Stimulated activated naive CD4-positive, alpha-beta T cell treated with Interleukin-2 at 50 U/mL for 16 hours (primary cell): ENCODE measurements around the gene ANKRD11.
"Not testable (repeated sequence)": the region's sequence is repeated elsewhere in the genome, so short reads cannot be mapped to it uniquely, and the experiment has no call there.

ENCODE experiments used
- DNase-seq: peaks from one replicate; lab custom pipeline; 2025; lab: John Stamatoyannopoulos, UW

ANKRD11 gene

GRCh38 chr16:89280546-89281188, 209.7 kb downstream of the ANKRD11 start:
- no peak for DNase-seq

- no peak for DNase-seq
Observed at GRCh38 chr16:89279666-89280481, 210.5 kb downstream of the ANKRD11 start.

- DNase-seq = no peak
Observed at GRCh38 chr16:89278441-89279240, 211.7 kb downstream of the ANKRD11 start.

GRCh38 chr16:89277641-89278341, 212.6 kb downstream of the ANKRD11 start:
- DNase-seq = no peak

- DNase-seq = no peak
Observed at GRCh38 chr16:89277049-89277448, 213.3 kb downstream of the ANKRD11 start.

GRCh38 chr16:89275837-89276720, 214.3 kb downstream of the ANKRD11 start:
- DNase-seq = no peak

- no peak for DNase-seq
Observed at GRCh38 chr16:89275284-89275584, 215.1 kb downstream of the ANKRD11 start.

GRCh38 chr16:89274561-89275283, 215.6 kb downstream of the ANKRD11 start:
- no peak for DNase-seq

- DNase-seq = no peak
Observed at GRCh38 chr16:89273741-89274472, 216.5 kb downstream of the ANKRD11 start.

- no peak for DNase-seq
Observed at GRCh38 chr16:89272631-89273030, 217.7 kb downstream of the ANKRD11 start.

GRCh38 chr16:89270666-89271345, 219.6 kb downstream of the ANKRD11 start:
- DNase-seq = no peak

GRCh38 chr16:89269805-89270665, 220.3 kb downstream of the ANKRD11 start:
- DNase-seq = no peak

GRCh38 chr16:89268987-89269735, 221.2 kb downstream of the ANKRD11 start:
- no peak for DNase-seq

- no peak for DNase-seq
Observed at GRCh38 chr16:89268585-89268984, 221.8 kb downstream of the ANKRD11 start.

GRCh38 chr16:89267746-89268145, 222.6 kb downstream of the ANKRD11 start:
- DNase-seq = not testable (repeated sequence)

- DNase-seq = no peak
Observed at GRCh38 chr16:89266521-89267134, 223.7 kb downstream of the ANKRD11 start.

GRCh38 chr16:89265647-89266046, 224.7 kb downstream of the ANKRD11 start:
- DNase-seq = no peak
